Esophagus squamous epithelium (tissue), 4 donors: Measurements from ENCODE around the gene PIGL.
"Not testable (repeated sequence)": the region's sequence is repeated elsewhere in the genome, so short reads cannot be mapped to it uniquely, and the experiment has no call there.

Source experiments
- POLR2A ChIP-seq, 4 donors: fragments of 450-650 bp; IDR thresholded peaks; one replicate each; pipeline ENCODE4 v1.6.1; 2017; ENCODE audit warnings: antibody characterized with exemption in 4 of 4, mild to moderate bottlenecking in 4 of 4, moderate library complexity in 3 of 4
- TF ChIP-seq, protein P1 (sequence below), 6 experiments: fragments of 450-650 bp in 4 of 6; fragments of 200-600 bp in 2 of 6; sonication (generic) in 2 of 6; IDR thresholded peaks; one replicate each; pipeline ENCODE4 v1.5.1; 2016 to 2019; ENCODE audit warnings: antibody characterized with exemption in 6 of 6, mild to moderate bottlenecking in 4 of 6, moderate library complexity in 4 of 6

DNA sequence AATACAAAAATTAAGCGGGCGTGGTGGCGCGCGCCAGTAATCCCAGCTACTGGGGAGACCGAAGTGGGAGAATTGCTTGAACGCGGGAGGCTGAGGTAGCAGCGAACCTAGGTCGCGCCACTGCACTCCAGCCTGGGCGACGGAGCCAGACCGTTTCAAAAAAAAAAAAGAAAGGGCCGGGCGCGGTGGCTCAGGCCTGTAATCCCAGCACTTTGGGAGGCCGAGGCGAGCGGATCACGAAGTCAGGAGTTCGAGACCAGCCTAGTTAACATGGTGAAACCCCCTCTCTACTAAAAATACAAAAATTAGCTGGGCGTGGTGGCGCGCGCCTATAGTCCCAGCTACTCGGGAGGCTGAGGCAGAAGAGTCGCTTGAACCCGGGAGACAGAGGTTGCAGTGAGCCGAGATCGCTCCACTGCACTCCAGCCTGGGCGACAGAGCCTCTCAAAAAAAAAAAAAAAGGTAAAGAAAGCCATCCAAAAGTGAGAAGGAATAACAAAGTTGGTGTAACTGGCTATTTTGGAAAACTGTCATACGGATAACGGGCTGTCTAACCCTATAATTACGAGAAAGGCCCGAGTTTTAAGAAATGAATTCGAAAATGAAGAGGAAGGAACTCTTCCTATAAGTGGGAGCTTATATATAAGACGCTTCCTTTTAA is 539 bp upstream of the PIGL start:
- TF ChIP-seq, protein P1, sequence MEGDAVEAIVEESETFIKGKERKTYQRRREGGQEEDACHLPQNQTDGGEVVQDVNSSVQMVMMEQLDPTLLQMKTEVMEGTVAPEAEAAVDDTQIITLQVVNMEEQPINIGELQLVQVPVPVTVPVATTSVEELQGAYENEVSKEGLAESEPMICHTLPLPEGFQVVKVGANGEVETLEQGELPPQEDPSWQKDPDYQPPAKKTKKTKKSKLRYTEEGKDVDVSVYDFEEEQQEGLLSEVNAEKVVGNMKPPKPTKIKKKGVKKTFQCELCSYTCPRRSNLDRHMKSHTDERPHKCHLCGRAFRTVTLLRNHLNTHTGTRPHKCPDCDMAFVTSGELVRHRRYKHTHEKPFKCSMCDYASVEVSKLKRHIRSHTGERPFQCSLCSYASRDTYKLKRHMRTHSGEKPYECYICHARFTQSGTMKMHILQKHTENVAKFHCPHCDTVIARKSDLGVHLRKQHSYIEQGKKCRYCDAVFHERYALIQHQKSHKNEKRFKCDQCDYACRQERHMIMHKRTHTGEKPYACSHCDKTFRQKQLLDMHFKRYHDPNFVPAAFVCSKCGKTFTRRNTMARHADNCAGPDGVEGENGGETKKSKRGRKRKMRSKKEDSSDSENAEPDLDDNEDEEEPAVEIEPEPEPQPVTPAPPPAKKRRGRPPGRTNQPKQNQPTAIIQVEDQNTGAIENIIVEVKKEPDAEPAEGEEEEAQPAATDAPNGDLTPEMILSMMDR (IDR thresholded peaks at IDR 0.05): not testable (repeated sequence)
- not testable (repeated sequence) for TF ChIP-seq POLR2A (IDR thresholded peaks at IDR 0.05)
